ENCODE data around the gene C19orf81.
"Not testable (repeated sequence)": the region's sequence is repeated elsewhere in the genome, so short reads cannot be mapped to it uniquely, and the experiment has no call there.

The C19orf81 gene

DNA sequence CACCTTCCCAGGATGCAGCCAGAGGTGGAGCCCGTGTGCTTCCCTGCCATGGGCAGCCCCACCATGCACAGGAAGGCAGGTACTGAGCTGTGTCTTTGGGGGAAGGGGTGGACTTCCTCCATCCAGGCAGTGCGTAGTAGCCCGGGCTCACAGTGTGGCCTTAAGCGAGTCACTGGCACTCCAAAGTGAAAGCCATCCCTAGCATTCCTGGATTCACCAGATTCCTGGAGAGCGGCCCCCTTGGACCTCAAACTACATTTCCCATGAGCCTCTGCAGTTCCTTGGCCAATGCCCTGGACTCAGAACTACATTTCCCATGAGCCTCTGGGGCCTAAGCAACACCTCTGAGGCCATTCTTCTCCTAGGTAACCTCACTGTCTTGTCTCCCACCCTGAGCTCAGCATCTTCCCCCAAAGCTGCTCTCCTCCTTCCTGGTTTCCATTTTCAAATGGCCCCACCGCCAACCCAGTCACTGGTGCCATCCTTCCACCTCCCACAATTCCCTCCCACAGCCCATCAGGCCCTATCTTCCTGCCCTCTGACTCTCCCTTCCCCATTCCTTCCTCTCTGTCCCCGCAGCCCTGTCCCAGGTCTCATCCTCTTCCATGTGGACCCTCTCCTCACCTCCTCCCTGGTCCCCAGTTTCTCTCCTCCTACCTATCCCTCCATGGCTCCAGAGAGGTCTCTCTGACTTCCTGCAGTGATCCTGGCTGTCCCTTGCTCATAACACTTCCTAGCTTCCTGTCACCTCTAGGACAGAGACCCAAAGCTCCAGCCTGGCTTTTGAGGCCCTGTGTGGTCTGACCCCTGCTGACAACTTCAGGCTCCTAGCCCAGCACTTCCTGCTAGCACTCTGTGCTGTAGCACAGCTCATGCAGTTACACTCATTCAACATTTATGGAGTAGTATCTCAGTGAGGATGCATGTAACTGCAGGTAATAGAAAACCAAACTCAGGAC is at the start of gene C19orf81:
Gene C19orf81 (plus strand): TSS at position 13 of the 959 bp plus-strand sequence. CDS start 0 bp downstream, at position 13.
- Histone ChIP-seq H3K27ac (no peak within 1 kb of the TSS), H3K36me3 (no peaks in the 10 kb centered on the region), H3K4me1 (ENCODE audit: control insufficient read depth in 1 of 2, insufficient read depth in 1 of 2, low read depth in 1 of 2, low read length in 1 of 2) (no peaks in the 10 kb centered on the region), H3K27me3 (peaks cover 44% of the 10 kb centered on the region), H3K4me3 (ENCODE audit: low read depth in 1 of 2, low read length in 1 of 2) (no peak within 1 kb of the TSS), H3K9me3 (no peaks in the 10 kb centered on the region)
- TF ChIP-seq, protein P1, sequence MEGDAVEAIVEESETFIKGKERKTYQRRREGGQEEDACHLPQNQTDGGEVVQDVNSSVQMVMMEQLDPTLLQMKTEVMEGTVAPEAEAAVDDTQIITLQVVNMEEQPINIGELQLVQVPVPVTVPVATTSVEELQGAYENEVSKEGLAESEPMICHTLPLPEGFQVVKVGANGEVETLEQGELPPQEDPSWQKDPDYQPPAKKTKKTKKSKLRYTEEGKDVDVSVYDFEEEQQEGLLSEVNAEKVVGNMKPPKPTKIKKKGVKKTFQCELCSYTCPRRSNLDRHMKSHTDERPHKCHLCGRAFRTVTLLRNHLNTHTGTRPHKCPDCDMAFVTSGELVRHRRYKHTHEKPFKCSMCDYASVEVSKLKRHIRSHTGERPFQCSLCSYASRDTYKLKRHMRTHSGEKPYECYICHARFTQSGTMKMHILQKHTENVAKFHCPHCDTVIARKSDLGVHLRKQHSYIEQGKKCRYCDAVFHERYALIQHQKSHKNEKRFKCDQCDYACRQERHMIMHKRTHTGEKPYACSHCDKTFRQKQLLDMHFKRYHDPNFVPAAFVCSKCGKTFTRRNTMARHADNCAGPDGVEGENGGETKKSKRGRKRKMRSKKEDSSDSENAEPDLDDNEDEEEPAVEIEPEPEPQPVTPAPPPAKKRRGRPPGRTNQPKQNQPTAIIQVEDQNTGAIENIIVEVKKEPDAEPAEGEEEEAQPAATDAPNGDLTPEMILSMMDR (IDR thresholded peaks at IDR 0.05): no peak

DNA sequence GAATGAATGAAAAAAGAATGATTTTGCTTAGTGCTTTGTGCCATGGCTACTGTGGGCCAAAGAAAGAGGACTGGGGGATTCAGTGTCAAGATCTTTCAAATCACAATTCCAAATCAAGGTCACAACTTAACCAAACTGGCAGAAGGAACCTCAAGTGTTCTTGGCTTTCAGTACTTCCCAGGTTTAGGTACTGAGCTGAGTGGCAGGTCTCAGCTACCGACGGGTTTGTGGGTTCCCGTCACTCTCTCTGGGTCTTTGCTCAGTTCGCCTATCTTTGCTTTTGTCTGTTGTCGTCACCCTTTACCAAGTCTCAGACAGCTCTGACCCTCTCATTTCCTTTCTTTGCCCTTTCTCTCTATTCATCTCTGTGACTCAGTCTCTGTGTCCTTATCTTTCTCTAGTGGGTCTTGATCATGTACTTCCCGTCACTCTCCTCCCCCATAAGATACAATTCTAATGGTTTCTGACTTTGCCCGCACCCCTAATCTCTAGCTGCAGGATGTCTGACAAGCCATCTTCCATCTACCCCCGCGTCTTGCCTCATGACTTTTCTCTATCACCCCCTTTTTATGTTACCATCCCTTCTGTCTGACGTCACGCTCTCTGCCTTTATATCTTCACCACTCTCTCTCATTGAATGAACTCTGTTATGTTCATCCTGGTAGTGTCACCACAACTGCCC is 47.7 kb upstream of the C19orf81 start:
- Histone ChIP-seq H3K27me3 (peaks cover 41% of the 10 kb centered on the region), H3K9me3 (no peaks in the 10 kb centered on the region), H3K36me3 (no peaks in the 10 kb centered on the region), H3K4me3 (ENCODE audit: low read depth in 1 of 2, low read length in 1 of 2) (no peak overlapping the region), H3K4me1 (ENCODE audit: control insufficient read depth in 1 of 2, insufficient read depth in 1 of 2, low read depth in 1 of 2, low read length in 1 of 2) (no peaks in the 10 kb centered on the region), H3K27ac (no peak overlapping the region)
- TF ChIP-seq, protein P1 (IDR thresholded peaks at IDR 0.05): no peak

DNA sequence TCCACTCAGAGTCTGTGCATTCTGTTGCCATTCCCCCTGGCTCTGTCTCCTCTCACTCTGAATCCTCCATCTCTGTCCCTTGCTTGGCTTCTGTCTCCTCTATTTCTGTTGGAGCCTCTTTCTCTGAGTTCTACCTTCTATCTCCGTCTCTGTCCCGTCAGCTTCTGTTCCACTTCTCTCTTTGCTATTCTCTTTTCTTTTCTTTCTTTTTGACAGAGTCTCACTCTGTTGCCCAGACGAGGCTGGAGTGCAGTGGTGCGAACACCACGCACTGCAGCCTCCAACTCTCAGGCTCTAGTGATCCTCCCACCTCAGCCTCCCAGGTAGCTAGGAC is 47.2 kb upstream of the C19orf81 start:
- TF ChIP-seq, protein P1 (IDR thresholded peaks at IDR 0.05): no peak
- Histone ChIP-seq H3K36me3 (no peaks in the 10 kb centered on the region), H3K9me3 (no peaks in the 10 kb centered on the region), H3K4me3 (ENCODE audit: low read depth in 1 of 2, low read length in 1 of 2) (no peak overlapping the region), H3K27ac (no peak overlapping the region), H3K27me3 (peaks cover 46% of the 10 kb centered on the region), H3K4me1 (ENCODE audit: control insufficient read depth in 1 of 2, insufficient read depth in 1 of 2, low read depth in 1 of 2, low read length in 1 of 2) (no peaks in the 10 kb centered on the region)

DNA sequence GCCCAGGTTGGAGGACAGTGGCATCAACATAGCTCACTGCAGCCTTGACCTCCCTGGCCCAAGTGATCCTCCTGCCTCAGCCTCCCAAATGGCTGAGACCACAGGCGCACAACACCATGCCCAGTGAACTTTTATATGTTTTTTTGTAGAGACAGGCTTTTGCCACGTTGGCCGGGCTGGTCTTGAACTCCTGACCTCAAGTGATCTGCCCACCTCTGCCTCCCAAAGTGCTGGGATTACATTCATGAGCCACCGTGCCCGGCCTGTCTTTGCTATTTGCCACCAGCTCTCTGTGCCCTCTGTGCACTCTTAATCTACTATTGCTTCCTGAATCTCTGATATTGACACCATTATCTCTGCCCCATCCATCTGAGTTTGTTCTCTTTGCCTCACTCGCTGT is 46.7 kb upstream of the C19orf81 start:
- Histone ChIP-seq H3K36me3 (no peaks in the 10 kb centered on the region), H3K9me3 (no peaks in the 10 kb centered on the region), H3K4me1 (ENCODE audit: control insufficient read depth in 1 of 2, insufficient read depth in 1 of 2, low read depth in 1 of 2, low read length in 1 of 2) (no peaks in the 10 kb centered on the region), H3K4me3 (ENCODE audit: low read depth in 1 of 2, low read length in 1 of 2) (no peak overlapping the region), H3K27ac (no peak overlapping the region), H3K27me3 (peaks cover 51% of the 10 kb centered on the region)
- TF ChIP-seq, protein P1 (IDR thresholded peaks at IDR 0.05): no peak

DNA sequence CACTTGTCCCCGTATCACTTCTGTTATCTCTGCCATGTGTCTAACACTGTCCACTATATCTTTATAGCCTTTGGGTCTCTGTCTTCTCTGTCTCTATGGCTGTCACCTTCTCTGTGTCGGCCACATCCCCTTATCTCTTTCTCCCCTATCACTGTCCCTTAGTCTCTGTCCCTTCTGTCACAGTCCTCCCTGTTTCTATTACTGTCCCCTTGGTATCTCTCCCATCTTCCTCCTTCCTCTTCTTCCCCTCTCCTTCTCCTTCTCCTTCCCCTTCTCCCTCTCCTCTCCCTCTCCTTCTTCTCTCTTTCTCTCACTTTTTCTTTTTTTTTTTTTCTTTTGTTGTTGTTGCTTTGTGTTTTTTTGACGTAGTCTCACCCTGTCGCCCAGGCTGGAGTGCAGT is 46.3 kb upstream of the C19orf81 start:
- Histone ChIP-seq H3K4me1 (ENCODE audit: control insufficient read depth in 1 of 2, insufficient read depth in 1 of 2, low read depth in 1 of 2, low read length in 1 of 2) (no peaks in the 10 kb centered on the region), H3K27ac (no peak overlapping the region), H3K9me3 (no peaks in the 10 kb centered on the region), H3K36me3 (no peaks in the 10 kb centered on the region), H3K27me3 (peaks cover 55% of the 10 kb centered on the region), H3K4me3 (ENCODE audit: low read depth in 1 of 2, low read length in 1 of 2) (no peak overlapping the region)
- TF ChIP-seq, protein P1 (IDR thresholded peaks at IDR 0.05): no peak

DNA sequence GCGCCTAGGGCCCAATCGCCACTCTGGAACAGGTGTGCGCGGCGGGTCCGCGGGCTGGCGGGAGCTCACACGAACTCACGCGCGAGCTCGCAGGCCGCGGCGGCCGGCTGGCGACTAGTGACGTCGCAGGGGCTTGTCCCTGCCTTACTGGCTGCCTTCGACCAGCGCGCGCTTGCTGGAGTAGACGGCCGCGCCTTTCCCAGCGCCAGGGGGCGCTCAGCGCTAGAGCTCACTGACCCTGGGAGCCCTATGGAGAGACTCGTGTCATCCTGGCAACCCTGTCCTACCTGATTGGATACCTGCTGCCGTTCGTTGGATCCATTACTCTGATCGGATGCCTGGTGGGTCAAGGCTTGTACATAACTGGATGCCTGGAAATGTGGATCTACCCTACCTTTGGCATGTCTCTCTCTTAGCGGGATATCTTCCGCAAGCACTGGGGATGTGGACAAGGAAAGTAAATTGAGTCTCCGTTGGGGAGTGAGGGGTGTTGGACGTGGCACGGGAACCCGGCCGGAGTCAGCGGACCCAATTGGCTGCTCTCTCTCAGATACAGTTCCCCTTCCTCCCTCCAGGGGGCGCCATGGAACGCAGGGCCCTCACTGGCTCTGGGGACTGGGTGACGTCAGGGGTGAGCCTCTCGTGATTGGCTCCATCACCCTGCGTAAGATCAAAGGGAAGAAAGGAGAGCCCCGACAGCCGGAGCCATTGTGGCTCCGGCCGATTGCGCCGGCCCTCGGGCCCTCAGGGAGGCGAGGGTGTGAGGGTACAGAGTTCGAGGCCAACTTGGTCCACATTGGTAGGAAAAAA is 44.8 kb upstream of the C19orf81 start:
- H3K36me3 ChIP-seq; H3K27ac ChIP-seq; H3K9me3 ChIP-seq; H3K4me3 ChIP-seq (ENCODE audit: low read depth in 1 of 2, low read length in 1 of 2); H3K4me1 ChIP-seq (ENCODE audit: control insufficient read depth in 1 of 2, insufficient read depth in 1 of 2, low read depth in 1 of 2, low read length in 1 of 2): not testable (repeated sequence)
- H3K27me3 ChIP-seq: peaks cover 59% of the 10 kb centered on the region

DNA sequence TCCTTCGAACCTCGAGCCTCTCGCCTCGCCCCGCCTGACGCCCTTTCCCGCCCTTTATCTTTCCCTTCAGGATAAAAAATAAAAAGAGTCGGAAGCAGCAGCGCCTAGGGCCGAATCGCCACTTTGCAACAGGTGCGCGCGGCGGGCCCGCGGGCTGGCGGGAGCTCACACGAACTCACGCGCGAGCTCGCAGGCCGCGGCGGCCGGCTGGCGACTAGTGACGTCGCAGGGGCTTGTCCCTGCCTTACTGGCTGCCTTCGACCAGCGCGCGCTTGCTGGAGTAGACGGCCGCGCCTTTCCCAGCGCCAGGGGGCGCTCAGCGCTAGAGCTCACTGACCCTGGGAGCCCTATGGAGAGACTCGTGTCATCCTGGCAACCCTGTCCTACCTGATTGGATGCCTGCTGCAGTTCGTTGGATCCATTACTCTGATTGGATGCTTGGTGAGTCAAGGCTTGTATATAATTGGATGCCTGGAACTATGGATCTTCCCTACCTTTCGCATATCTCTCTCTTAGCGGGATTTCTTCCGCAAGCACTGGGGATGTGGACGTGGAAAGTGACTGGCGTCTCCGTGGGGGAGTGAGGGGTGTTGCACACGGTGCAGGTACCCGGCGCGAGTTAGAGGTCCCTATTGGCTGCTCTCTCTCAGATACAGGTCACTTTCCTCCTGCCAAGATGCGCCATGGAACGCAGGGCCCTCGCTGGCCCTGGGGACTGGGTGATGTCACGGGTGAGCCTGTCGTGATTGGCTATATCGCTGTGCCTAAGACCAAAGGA is 43.0 kb upstream of the C19orf81 start:
- not testable (repeated sequence) for H3K4me3 ChIP-seq (ENCODE audit: low read depth in 1 of 2, low read length in 1 of 2); H3K4me1 ChIP-seq (ENCODE audit: control insufficient read depth in 1 of 2, insufficient read depth in 1 of 2, low read depth in 1 of 2, low read length in 1 of 2); H3K27ac ChIP-seq; H3K36me3 ChIP-seq; H3K9me3 ChIP-seq
- H3K27me3 ChIP-seq: peaks cover 51% of the 10 kb centered on the region
